Stimulated activated naive CD4-positive, alpha-beta T cell treated with Interleukin-2 at 50 U/mL for 16 hours (primary cell): Measurements from ENCODE around the gene EIF3B.
A peak's percentile ranks its signal among the peaks of the same experiment; 100 is the strongest.
"Not testable (repeated sequence)": the region's sequence is repeated elsewhere in the genome, so short reads cannot be mapped to it uniquely, and the experiment has no call there.

Source experiments
- DNase-seq: peaks from one replicate; lab custom pipeline; 2025; lab: John Stamatoyannopoulos, UW

Gene EIF3B

DNA sequence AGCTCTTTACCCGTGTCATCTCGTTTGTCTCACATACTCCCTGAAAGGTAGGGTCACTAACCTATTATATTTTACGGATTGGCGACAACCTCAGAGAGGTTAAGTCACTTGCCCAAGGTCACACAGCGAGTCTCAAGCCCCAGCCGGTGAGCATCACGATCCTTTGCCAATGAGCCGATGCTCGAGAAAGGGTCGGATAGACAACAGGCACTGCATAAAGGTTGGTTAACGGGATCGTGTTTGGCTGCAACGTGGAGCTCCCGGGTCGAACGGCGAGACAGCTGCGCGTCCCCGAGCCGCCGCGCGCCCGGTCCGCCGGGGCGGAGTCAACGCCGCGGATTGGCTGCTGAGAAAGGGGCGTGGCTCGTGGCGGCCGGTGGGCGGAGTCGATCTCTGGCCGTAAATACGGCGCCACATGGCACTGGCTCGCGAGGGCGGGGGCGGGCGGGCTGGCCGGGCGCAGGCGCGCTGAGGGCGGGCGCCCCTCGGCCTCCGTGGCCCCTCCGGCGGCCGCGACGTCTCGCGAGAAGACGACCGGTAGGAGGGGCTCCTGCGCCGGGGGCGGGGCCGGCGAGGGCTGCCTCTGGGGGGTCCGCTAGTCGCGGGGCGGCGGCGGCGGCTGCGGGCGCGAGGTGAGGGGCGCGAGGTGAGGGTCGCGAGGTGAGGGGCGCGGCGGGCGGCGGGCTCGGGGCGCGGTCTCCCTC is 48.5 kb downstream of the EIF3B start, which contains the start of gene CHST12:
TSS of gene CHST12 (plus strand) at position 598 of the 704 bp plus-strand sequence. CDS start 29,029 bp downstream, outside the sequence.
- DNase-seq: peak; percentile 95

DNA sequence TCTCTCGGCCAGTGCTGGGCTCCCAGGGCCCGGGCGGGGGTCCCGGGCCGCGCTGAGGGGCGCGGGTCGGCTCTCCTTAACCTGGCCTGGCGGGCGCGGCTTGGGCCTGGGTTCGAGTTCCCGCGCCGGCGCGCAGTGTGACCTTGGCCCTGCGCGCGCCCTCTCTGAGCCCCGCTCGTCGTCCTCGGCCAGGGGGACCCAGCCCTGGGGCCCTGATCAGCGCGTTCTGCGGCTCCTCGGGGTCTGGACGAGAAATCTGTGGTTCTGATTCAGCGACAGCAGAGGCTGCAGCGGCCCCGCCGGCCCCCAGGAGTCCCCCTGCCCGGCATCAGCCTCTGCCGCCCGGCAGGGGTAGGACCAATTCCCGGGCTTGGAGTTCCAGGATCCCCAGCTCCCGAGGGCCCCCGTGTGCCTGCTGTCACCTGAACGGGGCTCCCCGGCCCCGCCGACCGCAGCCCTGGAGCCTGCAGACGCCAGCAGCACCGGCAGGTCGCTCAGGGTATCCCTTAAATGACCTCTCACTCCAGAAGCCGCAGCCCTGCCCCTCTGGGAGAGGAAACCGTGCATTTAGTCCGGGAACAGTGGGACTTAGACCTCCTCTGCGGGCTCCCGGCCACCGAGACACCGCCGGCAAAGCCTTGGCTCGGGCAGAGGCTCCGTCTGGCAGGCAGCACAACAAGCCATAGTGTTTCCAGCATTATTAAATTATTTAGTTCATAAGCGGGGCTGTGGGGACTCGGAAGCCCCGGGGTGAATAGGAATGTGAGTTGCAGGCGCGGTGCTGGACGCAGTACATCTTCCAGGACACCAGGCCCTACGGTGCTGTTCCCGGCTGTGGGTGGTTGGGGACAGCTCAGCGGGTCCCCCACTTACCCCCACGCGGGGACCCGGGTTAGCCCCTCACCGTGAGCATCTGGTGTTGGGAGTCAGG is 49.4 kb downstream of the EIF3B start:
- DNase-seq: peak; percentile 29

DNA sequence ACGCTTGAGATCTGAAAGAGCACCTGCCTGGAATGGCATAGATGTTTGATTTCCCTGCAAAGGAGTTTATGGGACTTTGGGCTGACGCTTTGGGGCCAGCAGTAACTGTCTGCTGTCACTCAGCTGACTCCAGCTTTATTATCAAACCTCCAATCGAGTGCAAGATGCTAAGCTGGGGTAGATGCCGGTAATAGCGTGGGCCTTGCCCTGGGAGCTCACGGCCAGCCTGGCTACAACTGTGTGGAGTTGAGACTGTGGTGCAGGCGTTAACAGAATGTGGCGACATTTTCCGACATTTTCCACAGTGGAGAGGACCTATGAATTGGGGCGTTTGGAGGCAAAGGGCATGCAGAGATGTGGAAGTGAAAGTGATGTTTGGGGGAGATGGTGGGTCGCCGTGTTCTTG is 50.1 kb downstream of the EIF3B start:
- no peak for DNase-seq

DNA sequence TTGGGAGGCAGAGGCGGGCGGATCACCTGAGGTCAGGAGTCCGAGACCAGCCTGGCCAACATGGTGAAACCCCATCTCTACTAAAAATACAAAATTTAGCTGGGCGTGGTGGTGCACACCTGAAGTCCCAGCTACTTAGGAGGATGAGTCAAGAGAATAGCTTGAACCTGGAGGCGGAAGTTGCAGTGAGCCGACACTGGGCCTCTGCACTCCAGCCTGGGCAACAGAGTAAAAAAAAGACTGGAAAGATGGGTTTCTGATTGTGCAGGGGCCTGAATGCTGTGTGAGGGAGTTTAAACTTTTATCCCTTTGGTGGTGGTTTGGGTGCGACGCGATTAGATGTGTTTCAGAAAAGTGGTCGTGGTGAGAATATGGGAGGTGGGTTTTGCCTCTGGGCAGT is 50.6 kb downstream of the EIF3B start:
- DNase-seq: no peak

DNA sequence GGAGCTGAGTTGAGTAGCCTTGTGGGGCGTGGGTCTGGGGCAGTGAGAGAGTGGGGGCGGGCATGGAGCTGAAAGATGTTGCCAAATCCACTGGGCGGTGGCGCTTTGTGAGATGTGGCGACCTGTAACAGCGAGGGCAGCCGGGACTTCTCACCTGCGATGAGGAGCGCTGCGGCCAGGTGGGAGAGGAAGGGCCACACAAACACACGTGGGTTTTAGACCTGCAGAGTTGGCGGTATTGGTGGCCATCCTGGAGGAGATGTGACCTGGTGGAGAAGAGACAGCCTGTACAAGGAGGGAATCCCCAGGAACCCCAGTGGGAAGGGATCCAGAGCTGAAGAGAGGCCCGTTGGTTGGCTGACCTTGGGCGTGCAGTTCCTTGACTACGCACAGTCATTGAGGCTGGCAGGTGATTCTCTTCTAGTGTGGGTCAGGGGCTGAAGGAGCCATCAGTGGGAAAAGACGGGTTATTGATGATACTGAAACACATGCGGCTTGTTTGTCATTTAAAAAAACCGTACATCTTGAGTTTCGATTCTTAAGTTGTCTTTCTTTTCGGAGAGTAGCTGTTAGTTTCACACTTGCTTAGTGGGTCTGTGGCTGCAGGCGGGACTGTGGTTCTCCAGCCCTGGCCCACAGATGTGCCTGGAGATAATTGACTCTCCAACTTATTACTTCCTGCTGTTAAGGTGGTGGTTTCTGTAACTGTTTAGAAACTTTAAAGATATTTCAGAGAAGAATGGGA is 51.1 kb downstream of the EIF3B start:
- peak; percentile 62 for DNase-seq

DNA sequence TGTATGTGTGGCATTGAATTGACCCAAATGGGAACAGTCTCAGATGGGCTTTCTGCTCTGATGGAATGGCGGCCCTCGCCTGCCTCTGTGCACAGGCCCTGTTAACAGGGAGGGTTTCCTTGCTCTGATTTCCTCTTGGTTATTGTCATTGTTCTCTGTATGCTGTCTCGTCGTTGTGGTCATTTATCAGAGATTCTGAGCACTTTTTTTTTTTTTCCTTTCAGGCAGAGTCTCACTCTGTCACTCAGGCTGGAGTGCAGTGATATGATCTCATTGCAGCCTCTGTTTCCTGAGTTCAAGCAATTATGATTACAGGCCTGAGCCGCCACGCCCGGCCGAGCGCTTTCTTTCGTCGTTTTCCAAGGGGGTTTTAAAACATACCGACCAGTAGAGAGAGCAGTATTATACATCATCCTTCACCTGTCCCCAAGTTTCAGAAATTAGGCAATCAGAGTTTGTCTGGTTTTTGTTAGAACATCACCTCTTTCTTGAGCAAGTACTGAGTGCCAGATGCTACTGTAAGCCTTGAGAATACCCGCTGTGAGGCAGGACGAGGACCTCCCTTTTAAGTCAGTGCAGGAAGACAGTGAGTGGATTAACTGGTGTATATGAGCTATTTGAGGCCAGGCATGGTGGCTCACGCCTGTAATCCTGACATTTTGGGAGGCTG is 55.3 kb downstream of the EIF3B start:
- no peak for DNase-seq

DNA sequence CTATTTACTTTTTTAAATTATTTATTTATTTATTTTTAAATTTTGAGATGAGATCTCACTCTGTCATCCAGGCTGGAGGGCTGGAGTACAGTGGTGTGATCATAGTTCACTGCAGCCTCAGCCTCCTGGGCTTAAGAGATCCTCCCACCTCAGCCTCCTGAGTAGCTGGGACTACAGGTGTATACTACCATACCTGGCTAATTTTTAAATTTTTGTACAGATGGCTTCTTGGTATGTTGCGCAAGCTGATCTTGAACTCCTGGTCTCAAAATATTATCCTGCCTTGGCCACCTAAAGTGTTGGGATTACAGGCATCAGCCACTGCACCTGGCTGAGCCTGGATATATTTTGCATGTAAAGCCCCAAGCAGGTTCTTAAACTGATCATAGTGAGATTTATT is 56.4 kb downstream of the EIF3B start:
- DNase-seq: no peak

DNA sequence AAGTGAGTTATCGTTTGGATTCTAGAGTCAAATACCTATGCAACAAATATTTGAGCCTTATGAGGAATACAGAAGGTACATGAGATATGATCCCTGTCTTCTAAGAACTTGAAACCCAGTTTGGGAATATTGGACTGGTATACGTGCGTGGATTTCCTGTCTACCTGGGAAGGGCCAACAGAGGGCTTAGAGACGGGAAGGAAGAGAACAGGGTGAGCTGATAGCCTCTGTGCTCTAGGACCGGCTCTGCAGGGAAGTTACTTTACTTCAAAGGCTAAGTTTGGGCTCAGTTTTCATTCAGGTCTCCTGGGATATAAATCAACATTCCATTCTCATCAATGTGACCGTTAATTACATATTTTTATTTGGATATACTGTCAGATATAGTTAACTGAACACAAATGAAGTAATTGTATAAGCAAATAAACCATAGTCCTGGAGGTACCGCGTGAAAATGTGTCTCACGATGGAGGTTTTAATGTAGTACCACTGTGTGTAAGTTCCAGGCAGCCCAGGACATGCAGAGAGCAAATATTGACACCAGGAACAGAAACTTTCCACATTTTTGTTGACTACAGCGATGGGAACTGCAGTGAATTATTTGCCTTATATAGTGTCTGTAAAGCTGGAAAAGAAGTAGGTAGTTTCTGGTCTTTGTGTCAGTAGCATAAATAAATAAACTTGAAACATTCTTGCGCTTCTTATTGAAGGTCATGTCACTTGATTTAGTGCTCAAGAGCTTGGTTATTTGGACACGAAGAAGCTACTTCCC is 57.4 kb downstream of the EIF3B start:
- DNase-seq: no peak

DNA sequence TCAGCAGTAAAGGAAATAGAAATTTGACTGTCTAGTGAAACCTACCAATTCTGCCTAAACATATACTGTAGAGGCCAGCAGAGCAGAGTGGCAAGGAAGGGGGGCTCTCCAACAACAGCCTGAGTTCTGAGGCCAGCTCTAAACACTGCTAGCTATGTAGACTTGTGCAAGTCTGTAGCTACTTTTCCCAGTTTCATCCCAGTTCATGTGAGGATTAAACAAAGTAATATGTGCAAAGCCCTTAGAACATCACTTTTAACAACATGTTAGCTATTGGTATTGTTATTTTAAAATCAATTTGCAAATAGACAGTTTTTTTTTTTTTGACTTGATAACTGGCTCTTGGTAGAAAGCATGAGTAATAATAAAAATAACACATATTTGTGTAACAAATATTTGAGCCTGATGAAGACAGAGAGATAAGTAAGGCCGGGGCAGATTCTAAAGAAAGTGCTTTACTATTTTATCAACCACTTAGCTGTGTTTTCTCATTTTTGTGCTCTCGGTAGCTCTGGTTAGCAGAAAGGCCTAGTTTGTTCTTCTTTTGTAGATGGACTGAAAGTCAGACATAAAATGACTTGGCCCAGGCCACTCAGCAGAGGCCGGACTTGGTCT is 58.1 kb downstream of the EIF3B start:
- no peak for DNase-seq

DNA sequence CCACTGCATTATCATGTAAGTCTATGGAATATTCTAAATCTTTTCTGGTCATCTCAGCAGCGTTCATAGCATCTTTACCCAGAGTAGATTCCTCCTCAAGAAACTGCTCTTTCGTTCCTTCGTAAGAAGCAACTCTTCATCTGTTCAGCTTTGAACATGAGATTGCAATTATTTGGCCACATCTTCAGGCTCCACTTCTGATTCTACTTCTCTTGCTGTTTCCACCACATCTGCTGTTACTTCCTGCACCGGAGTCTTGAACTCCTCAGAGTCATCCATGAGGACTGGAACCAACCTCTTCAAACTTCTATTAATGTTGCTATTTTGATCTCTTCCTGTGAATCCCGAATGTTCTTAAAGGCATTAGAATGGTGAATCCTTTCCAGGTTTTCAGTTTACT is 61.4 kb downstream of the EIF3B start:
- DNase-seq: no peak

DNA sequence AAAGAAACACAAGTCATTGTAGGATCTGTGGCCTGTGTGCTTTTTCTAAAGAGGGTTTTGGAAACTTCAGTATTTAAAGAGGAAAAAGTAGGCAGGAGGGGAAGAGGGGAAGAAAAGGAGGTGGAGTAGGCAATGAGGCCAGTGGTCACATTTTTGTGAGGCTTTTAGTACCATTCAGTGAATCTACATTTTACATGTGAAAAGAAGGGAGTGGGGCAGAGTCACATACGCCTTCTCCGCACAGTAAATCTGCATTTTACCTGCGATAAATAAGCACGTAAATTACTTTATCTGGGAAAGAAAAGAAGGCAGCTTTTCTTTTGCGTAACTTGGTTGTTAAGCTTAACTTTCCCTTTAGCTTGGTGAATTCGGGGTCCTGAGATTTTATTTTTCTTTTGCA is 62.0 kb downstream of the EIF3B start:
- no peak for DNase-seq

DNA sequence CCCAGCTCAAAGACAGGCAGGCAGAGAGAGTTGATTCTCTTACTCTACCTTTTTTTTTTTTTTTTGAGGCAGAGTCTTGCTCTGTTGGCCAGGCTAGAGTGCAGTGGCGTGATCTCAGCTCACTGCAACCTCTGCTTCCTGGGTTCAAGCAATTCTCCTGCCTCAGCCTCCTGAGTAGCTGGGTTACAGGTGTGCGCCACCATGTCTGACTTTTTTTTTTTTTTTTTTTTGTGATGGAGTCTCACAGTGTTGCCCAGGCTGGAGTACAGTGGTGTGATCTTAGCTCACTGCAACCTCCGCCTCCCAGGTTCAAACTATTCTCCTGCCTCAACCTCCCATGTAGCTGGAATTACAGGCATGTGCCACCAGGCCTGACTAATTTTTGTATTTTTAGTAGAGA is 62.6 kb downstream of the EIF3B start:
- not testable (repeated sequence) for DNase-seq

DNA sequence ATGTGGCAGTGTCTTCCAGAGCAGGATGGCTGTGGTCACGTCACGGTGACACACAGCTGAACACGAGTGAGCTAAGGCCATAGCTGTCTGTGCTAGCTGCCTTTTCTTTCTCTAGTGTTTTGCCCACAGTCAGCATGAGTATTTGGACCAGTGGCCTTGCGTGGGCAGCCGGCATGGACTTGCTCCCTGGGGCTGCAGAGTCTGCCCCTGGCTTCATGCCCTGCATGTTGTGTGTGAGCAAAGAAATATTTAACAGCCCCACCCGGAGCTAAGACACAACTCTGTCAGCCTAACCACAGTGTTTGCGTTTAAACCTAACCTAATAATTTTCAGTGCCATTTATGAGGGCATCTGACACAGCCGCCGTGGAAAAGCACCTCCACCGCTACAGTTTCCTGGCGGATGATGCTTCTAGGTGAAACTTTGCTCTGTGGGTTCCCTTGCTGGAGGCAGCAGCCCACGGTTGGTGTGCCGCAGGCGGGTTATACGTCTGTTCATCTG is 63.4 kb downstream of the EIF3B start:
- peak; percentile 61 for DNase-seq

DNA sequence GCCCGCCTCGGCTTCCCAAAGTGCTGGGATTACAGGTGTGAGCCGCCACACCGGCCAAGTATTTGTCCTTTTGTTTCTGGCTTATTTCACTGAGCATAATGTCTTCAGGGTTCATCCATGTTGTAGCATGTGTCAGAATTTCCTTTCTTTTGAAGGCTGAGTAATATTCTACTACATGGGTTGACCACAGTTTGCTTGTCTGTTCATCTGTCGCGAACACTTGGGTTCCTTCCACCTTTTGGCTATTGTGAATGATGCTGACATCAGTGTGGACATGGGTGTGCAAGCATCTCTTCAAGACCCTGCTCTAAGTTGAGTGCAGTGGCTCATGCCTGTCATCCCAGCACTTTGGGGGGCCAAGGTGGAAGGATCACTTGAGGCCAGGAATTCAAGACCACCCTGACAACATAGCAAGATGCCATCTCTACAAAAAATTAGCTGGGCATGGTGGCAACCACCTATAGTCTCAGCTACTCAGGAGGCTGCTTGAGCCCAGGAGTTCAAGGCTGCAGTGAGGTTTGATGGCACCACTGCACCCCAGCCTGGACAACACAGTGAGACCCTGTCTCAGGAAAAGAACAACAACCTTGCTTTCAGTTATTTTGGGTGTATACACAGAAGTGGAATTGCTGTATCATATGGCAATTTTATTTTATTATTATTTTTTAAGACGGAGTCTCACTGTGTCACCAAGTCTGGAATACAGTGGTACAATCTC is 65.7 kb downstream of the EIF3B start:
- DNase-seq: no peak

DNA sequence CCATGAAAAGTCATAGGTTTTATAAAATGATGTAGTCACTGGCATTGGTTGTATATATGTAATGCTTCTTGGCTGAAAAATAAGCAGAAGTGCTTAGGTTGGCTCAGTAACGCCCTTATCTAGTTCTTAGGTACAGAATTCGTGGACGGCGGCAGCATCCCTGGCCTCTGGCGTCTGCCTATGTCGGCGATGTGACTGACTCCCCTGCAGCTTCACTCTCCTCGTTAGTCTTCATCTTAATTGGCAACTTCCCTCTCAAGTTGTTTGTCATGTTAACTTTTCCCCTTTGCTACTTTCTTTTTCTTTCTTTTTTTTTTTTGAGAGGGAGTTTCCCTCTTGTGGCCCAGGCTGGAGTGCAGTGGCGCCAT is 67.3 kb downstream of the EIF3B start:
- no peak for DNase-seq

DNA sequence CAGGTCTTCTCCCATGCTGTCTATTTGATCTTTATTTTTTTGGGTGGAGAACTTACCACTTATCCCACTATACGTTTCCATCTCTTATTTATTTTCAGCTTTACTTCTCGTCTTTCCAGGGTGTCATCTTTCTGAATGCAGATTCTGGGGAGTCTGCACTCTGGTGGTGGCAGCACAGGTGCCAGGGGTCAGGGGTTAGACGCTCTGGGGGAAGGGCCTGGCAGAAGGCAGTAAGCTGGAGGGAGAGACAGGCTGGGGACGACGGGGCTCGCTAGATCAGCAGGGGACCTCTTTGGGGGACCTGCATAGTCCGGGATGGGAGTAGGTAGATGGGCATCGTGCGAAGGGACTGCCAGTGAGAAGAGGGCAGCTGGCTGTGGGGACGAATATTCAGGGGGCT is 71.1 kb downstream of the EIF3B start:
- DNase-seq: no peak
